Measurements from ENCODE around the gene SIX4.

DNA sequence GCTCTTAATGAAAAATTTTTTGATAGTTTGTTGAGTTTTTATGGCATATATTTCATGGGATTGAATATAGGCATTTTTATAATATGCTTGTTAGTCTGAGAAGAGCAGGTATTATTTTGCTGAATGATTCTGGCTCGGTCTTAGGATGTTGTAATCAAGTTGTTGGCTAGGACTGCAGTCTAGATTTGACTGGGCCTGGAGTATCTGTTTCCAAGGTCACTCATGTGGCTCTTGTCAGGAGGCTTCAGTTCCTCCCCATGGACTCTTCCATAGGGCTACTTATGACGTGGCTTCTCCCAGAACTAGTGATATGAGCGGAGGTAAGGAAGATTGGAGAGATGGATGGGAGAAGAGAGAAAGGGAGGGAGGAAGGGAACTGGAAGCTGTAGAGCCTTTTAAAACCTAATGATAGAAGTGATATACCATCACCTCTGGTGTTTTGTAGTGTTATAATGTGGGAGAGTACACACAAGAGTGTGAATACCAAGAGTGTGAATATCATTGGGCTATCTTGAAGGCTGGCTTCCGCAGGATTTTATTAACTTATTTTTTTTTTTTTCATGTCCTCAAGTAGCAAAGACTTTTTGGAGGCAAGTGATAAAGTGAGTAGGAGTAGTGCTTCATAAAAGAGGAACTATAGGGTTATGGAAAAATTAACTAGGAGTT, 14.8 kb upstream of the SIX4 start:
- TF ChIP-seq, protein P1, sequence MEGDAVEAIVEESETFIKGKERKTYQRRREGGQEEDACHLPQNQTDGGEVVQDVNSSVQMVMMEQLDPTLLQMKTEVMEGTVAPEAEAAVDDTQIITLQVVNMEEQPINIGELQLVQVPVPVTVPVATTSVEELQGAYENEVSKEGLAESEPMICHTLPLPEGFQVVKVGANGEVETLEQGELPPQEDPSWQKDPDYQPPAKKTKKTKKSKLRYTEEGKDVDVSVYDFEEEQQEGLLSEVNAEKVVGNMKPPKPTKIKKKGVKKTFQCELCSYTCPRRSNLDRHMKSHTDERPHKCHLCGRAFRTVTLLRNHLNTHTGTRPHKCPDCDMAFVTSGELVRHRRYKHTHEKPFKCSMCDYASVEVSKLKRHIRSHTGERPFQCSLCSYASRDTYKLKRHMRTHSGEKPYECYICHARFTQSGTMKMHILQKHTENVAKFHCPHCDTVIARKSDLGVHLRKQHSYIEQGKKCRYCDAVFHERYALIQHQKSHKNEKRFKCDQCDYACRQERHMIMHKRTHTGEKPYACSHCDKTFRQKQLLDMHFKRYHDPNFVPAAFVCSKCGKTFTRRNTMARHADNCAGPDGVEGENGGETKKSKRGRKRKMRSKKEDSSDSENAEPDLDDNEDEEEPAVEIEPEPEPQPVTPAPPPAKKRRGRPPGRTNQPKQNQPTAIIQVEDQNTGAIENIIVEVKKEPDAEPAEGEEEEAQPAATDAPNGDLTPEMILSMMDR (conservative IDR thresholded peaks at IDR 0.05) = no peak
- TF ChIP-seq ZFX (IDR thresholded peaks at IDR 0.05) = no peak

All from C4-2B (cell line).